GM18861 (cell line): ENCODE measurements around the gene TRIM37.

Experiments
- ATAC-seq: cut with Tn5 transposase; IDR thresholded peaks from one replicate; pipeline ENCODE4 v1.9.1; 2021; ENCODE audit not compliant: unreplicated experiment

Gene TRIM37

DNA sequence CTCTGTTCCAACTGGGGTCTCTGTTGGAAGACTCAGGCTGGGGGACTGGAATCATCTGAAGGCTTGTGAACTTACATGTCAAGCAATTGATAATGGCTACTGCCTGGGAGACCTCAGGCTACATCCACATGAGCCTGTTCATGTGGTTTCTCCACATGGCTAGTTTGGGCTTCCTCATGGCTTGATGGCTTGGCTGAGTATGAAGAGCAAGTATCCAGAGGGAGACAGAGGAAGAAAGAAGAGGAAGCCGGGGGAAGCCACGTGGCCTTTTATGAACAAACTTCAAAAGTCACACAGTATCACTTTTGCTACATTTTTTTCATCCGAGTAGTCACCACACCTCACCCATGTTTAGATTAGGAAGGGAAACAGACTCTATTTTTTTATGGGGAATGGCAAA, 158.9 kb downstream of the TRIM37 start:
- ATAC-seq: no peak

DNA sequence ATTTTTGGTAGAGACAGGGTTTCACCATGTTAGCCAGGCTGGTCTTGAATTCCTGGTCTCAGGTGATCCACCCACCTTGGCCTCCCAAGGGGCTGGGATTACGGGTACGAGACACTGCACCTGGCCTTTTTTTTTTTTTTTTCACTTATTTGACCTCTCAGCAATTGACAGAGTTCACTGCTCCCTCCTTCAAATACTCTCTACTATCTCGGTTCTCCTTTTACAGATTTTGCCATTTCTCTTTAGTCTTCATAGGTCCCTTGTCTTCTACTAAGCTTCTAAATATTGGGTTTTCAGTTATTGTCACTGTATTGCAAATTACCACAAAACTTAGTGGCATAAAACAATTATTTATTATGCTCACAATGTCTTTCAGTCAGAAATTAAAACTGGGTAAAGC, 159.3 kb downstream of the TRIM37 start:
- no peak for ATAC-seq

DNA sequence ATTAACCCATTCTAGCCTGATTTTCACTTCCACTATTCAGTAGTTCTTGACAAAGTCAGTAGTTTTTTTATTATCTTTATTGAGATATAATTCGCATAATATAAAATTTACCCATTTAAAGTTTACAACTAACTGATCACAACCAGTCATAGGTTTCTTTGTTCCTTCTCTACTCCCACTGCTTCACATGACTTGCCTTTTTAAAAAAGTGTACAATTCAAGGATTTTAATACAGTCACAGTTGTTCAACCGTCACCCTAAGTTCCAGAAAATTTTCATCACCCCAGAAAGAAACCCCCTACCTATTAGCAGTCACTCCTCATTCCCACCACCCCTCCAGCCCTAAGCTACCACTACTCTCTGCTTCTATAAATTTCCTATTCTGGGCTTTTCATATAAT, 162.5 kb downstream of the TRIM37 start:
- ATAC-seq: no peak

DNA sequence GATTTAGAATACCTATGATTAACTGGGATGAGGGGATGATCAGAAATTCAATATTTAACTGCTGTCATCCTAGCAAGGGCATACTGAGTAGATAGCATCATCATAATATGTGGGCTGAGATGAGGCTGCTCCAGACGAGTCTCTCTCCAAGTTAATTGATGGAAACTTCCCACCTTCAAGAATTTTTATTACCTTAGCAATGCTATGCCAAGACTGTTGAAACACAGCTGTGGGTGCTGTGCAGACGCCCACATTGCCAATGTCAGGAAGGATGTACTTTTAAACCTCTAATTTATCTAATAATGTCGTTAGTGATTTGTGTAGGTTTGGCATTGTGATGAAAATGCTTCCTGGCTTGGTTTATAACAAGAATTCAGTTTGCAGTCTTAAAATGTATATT, 170.4 kb downstream of the TRIM37 start:
- no peak for ATAC-seq

DNA sequence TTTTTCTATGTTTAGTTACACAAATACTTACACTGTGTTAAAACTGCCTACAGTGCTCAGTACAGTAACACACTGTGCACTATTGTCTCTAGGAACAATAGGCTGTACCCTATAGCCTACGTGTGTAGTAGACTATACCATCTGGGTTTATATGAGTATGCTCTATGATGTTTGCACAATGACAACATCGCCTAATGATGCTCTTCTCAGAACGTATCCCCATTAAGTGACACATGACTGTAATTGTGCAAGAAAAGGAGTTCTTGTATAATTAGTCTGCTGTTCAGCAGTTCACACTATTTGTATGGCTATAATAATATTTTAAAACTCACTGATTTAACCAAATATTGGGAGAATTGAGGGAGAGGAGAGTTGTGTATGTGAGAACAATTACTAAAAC, 173.7 kb downstream of the TRIM37 start:
- no peak for ATAC-seq
